ENCODE results near the gene NOL4L. TPM values are rescaled to one million over a fixed set of nuclear protein-coding genes. Genes with fewer than 3 reads are reported as not detected.

Gene NOL4L
- total and polyA plus RNA-seq, 2 donors (not counting 3 experiments of a cell fraction or from before 2014, with no cell fraction given): 55.2 to 79.6 TPM

DNA sequence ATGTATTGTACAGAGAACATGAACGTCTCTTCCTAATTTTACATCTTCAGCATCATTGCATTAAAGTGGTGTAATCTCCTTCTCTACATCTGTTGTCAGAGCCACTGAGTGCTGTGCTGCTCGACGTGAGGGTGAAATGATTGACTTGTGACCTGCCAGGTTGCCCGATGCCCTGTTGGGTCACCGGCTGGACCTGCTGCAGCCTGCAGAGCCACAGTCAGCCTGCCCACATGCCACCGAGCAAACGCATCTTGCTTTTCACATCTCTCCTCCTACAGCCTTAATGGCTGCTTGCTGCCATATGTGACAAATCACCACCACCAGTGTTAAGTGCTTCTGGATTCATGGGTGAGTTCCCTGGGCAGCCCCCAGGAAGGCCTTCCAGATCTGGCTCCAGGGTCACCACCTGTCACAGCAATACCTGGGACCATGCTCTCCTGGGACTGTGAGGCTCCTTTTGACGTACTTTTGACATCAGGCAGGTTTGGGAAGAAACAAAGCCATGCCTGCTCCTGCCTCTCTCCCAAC, 146.7 kb downstream of the NOL4L start:
- Histone ChIP-seq H3K27me3 (ENCODE audit: control insufficient read depth in 2 of 2, insufficient read depth in 2 of 2, low read length in 2 of 2) (no peaks in the 10 kb centered on the region), H3K4me3 (replicated peaks in 1 of 3; ENCODE audit: insufficient read depth in 1 of 3, low read depth in 1 of 3, low read length in 3 of 3) (no peak overlapping the region), H3K9me3 (replicated peaks; ENCODE audit: control insufficient read depth, insufficient read depth, low read length) (no peaks in the 10 kb centered on the region), H3K4me1 (ENCODE audit: control insufficient read depth, extremely low read depth, insufficient read depth, low read length) (peaks cover 10% of the 10 kb centered on the region), H2AFZ (ENCODE audit: low read depth, low read length) (no peak overlapping the region), H3K9ac (replicated peaks; ENCODE audit: extremely low read depth, insufficient read depth, low read length) (no peak overlapping the region), H3K27ac (ENCODE audit: insufficient read depth, low read depth, low read length) (no peak overlapping the region), H3K9me1 (replicated peaks; ENCODE audit: control insufficient read depth, extremely low read depth, insufficient read depth, low read length) (no peaks in the 10 kb centered on the region), H3K36me3 (ENCODE audit: control insufficient read depth in 2 of 2, extremely low read depth in 1 of 2, insufficient read depth in 2 of 2, low read length in 2 of 2) (peaks cover 30 to 52% of the 10 kb centered on the region in 2 experiments), H3K79me2 (ENCODE audit: control insufficient read depth, insufficient read depth, low read length) (peaks cover 13% of the 10 kb centered on the region), H3K4me2 (ENCODE audit: insufficient read depth, low read length) (no peak overlapping the region), H4K20me1 (replicated peaks; ENCODE audit: control insufficient read depth, extremely low read depth, insufficient read depth, low read length) (no peaks in the 10 kb centered on the region)
- DNase-seq (ENCODE audit: low read depth, low spot score) (no peak), FAIRE-seq (no peak)
- ChIA-PET CTCF (no interaction called here), POLR2A (no interaction called here)
- no TSS peak for BruUV-seq (replicated peaks)
- intact Hi-C loops (cut with micrococcal nuclease): no loop called here
- TF ChIP-seq, protein P1, sequence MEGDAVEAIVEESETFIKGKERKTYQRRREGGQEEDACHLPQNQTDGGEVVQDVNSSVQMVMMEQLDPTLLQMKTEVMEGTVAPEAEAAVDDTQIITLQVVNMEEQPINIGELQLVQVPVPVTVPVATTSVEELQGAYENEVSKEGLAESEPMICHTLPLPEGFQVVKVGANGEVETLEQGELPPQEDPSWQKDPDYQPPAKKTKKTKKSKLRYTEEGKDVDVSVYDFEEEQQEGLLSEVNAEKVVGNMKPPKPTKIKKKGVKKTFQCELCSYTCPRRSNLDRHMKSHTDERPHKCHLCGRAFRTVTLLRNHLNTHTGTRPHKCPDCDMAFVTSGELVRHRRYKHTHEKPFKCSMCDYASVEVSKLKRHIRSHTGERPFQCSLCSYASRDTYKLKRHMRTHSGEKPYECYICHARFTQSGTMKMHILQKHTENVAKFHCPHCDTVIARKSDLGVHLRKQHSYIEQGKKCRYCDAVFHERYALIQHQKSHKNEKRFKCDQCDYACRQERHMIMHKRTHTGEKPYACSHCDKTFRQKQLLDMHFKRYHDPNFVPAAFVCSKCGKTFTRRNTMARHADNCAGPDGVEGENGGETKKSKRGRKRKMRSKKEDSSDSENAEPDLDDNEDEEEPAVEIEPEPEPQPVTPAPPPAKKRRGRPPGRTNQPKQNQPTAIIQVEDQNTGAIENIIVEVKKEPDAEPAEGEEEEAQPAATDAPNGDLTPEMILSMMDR (IDR thresholded peaks at IDR 0.05; ENCODE audit: extremely low read depth in 1 of 2, insufficient read depth in 1 of 2, low read depth in 1 of 2, low read length in 2 of 2): no peak
- no peak for TF ChIP-seq POLR2AphosphoS5 (IDR thresholded peaks at IDR 0.05; ENCODE audit: insufficient read depth, low read depth, low read length)
- no peak for TF ChIP-seq EZH2 (IDR thresholded peaks at IDR 0.05; ENCODE audit: borderline replicate concordance, low read depth, low read length, severe bottlenecking)
- no peak for TF ChIP-seq GATA2 (IDR thresholded peaks at IDR 0.05; ENCODE audit: insufficient read depth, insufficient read length, low read depth, low read length)
- no peak for TF ChIP-seq JUN (IDR thresholded peaks at IDR 0.05; ENCODE audit: borderline replicate concordance, insufficient read depth, insufficient read length, low read depth)
- no peak for TF ChIP-seq MYC (IDR thresholded peaks at IDR 0.05; ENCODE audit: low read depth, low read length)
- TF ChIP-seq FOS (IDR thresholded peaks at IDR 0.05; ENCODE audit: borderline replicate concordance, insufficient read depth, low read length): no peak
- TF ChIP-seq POLR2A (IDR thresholded peaks at IDR 0.05; ENCODE audit: low read depth, low read length): no peak
- TF ChIP-seq, protein P2, sequence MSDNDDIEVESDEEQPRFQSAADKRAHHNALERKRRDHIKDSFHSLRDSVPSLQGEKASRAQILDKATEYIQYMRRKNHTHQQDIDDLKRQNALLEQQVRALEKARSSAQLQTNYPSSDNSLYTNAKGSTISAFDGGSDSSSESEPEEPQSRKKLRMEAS (IDR thresholded peaks at IDR 0.05; ENCODE audit: insufficient read depth, insufficient read length): no peak
- dilution Hi-C loops (cut with MboI; ENCODE audit: extremely low pct_ligation_motif_present, low sequenced_read_pairs): no loop called here

All from endothelial cell of umbilical vein (primary cell).